GM19452 (cell line): Measurements from ENCODE around the gene PDIA3.
"Not testable (repeated sequence)": the region's sequence is repeated elsewhere in the genome, so short reads cannot be mapped to it uniquely, and the experiment has no call there.

ENCODE experiments used
- ATAC-seq: cut with Tn5 transposase; IDR thresholded peaks from one replicate; pipeline ENCODE4 v1.9.1; 2021; ENCODE audit not compliant: unreplicated experiment

PDIA3 gene

DNA sequence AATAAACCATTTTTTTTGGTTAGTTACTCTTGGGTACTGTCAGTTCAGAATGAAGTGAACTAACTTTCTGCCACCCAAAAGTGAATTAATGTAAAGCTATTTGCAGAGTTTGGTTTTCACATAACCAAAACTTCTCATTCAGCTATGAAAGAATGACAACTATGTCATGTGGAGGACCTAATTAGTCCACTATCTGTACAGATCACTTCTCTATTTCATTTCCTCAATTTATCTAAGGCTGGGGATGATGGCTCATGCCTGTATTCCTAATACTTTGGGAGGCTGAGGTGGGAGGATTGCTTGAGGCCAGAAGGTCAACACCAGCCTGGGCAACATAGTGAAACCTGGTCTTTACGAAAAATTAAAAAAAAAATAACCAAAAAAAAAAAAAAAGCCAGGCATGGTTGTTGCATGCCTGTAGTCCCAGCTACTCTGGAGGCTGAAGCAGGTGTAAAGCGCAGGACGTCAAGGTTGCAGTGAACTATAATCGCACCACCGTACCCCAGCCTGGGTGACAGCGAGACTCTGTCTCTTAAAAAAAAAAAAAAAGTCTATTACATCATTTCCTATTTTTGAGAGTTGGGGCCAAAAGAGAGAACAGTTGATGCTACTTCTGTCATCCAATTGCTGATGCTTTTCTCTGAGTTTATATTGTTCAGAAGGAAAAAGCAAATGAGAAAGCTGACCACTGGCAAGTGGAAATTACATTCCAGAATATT, 62.9 kb downstream of the PDIA3 start:
- ATAC-seq, result peak; percentile 67

DNA sequence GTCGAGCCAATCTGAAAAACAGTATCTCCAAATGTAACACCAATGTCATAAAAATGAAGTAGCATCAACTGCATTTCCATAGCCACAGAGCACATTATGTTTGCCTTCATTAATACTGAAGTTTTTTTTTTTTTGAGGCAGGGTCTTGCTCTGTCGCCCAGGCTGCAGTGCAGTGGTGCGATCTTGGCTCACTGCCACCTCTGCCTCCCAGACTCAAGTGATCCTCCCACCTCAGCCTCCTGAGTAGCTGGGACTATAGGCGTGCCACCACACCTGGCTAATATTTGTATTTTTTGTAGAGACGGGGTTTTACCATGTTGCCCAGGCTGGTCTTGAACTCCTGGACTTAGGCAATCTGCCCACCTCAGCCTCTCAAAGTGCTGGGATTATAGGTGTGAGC, 68.8 kb downstream of the PDIA3 start:
- ATAC-seq, result not testable (repeated sequence)

DNA sequence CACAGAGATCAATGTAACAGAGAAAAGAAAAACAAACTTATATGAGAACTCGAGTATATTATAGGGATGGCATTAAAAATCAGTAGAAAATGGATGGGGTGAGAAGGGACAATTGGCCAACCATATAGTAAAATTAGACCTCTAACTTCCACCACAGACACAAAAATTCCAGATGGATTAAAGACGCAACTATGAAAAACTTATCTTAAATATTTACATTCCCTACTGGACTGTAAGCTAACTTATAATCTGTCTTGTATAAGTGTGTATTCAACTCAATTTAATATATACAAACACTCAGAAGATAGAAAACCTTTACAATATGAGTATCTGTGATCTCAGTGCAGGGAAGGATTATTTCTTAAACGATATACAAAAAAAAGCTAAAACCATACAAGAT, 75.3 kb downstream of the PDIA3 start:
- no peak for ATAC-seq
